Nephron (organoid): ENCODE data around the gene SLC10A4.
A peak's percentile ranks its signal among the peaks of the same experiment; 100 is the strongest.
"Not testable (repeated sequence)": the region's sequence is repeated elsewhere in the genome, so short reads cannot be mapped to it uniquely, and the experiment has no call there.

Source experiments
- H3K27ac Mint-ChIP-seq, 3 experiments: 2 replicates each; pipeline ENCODE4 v1.8.0; 2020; ENCODE audit warnings: mixed read lengths in 3 of 3, mild to moderate bottlenecking in 2 of 3, moderate library complexity in 1 of 3
- H3K27me3 Mint-ChIP-seq: 2 replicates; pipeline ENCODE4 v1.8.0; 2021; ENCODE audit warnings: low read depth, mild to moderate bottlenecking, moderate library complexity, mixed read lengths
- H3K36me3 Mint-ChIP-seq: 2 replicates; pipeline ENCODE4 v1.8.0; 2020; ENCODE audit warnings: low read depth, mixed read lengths
- H3K4me1 Mint-ChIP-seq: 2 replicates; pipeline ENCODE4 v1.8.0; 2020; ENCODE audit warnings: mixed read lengths
- H3K4me3 Mint-ChIP-seq, 3 experiments: 2 replicates each; pipeline ENCODE4 v1.8.0; 2020; ENCODE audit warnings: mild to moderate bottlenecking in 3 of 3, mixed read lengths in 3 of 3, moderate library complexity in 2 of 3
- H3K9me3 Mint-ChIP-seq: 2 replicates; pipeline ENCODE4 v1.8.0; 2020; ENCODE audit warnings: mixed read lengths
- CTCF ChIP-seq, 3 experiments: fragments of 200-600 bp; sonication (generic); IDR thresholded peaks; one replicate each; pipeline ENCODE4 v1.5.0; 2021; ENCODE audit warnings: antibody characterized with exemption in 3 of 3; ENCODE audit not compliant: unreplicated experiment in 3 of 3

SLC10A4 gene

GRCh38 chr4:48449151-48449550 lies 34.0 kb upstream of the SLC10A4 start:
- no peak overlapping the region for H3K4me3 Mint-ChIP-seq
- H3K9me3 Mint-ChIP-seq: no peaks in the 10 kb centered on the region
- H3K4me1 Mint-ChIP-seq: no peaks in the 10 kb centered on the region
- TF ChIP-seq CTCF (IDR thresholded peaks at IDR 0.05; ENCODE audit: unreplicated experiment in 3 of 3): no peak
- no peaks in the 10 kb centered on the region for H3K36me3 Mint-ChIP-seq
- H3K27me3 Mint-ChIP-seq: peaks cover 5% of the 10 kb centered on the region
- no peak overlapping the region for H3K27ac Mint-ChIP-seq

- Mint-ChIP-seq H3K4me3 (no peak overlapping the region), H3K9me3 (peaks cover 3% of the 10 kb centered on the region), H3K36me3 (no peaks in the 10 kb centered on the region), H3K4me1 (no peaks in the 10 kb centered on the region), H3K27me3 (peaks cover 9% of the 10 kb centered on the region), H3K27ac (no peak overlapping the region)
- no peak for TF ChIP-seq CTCF (IDR thresholded peaks at IDR 0.05; ENCODE audit: unreplicated experiment in 3 of 3)
These were observed 32.4 kb upstream of the SLC10A4 start for GRCh38 chr4:48450740-48451139.

GRCh38 chr4:48451656-48452055 lies 31.5 kb upstream of the SLC10A4 start:
- not testable (repeated sequence) for H3K4me1 Mint-ChIP-seq, H3K27me3 Mint-ChIP-seq, H3K9me3 Mint-ChIP-seq, H3K27ac Mint-ChIP-seq, H3K36me3 Mint-ChIP-seq, H3K4me3 Mint-ChIP-seq

- Mint-ChIP-seq H3K9me3 (peaks cover 14% of the 10 kb centered on the region), H3K4me3 (no peak overlapping the region), H3K4me1 (no peaks in the 10 kb centered on the region), H3K27ac (no peak overlapping the region), H3K36me3 (no peaks in the 10 kb centered on the region), H3K27me3 (peaks cover 12% of the 10 kb centered on the region)
- no peak for TF ChIP-seq CTCF (IDR thresholded peaks at IDR 0.05; ENCODE audit: unreplicated experiment in 3 of 3)
These were observed 28.6 kb upstream of the SLC10A4 start for GRCh38 chr4:48454591-48454990.

GRCh38 chr4:48461000-48461399 lies 22.1 kb upstream of the SLC10A4 start:
- H3K4me3 Mint-ChIP-seq: no peak overlapping the region
- peaks cover 23% of the 10 kb centered on the region for H3K4me1 Mint-ChIP-seq
- no peak overlapping the region for H3K27ac Mint-ChIP-seq
- H3K27me3 Mint-ChIP-seq: peaks cover 8% of the 10 kb centered on the region
- peaks cover 9% of the 10 kb centered on the region for H3K9me3 Mint-ChIP-seq
- TF ChIP-seq CTCF (IDR thresholded peaks at IDR 0.05; ENCODE audit: unreplicated experiment in 3 of 3): no peak
- no peaks in the 10 kb centered on the region for H3K36me3 Mint-ChIP-seq

GRCh38 chr4:48462363-48462762 lies 20.8 kb upstream of the SLC10A4 start:
- no peaks in the 10 kb centered on the region for H3K36me3 Mint-ChIP-seq
- TF ChIP-seq CTCF (IDR thresholded peaks at IDR 0.05; ENCODE audit: unreplicated experiment in 3 of 3): no peak
- H3K27me3 Mint-ChIP-seq: no peaks in the 10 kb centered on the region
- H3K4me1 Mint-ChIP-seq: peaks cover 24% of the 10 kb centered on the region
- no peak overlapping the region for H3K4me3 Mint-ChIP-seq
- peak overlapping the region; percentile 57 to 91 (median 88) for H3K27ac Mint-ChIP-seq
- H3K9me3 Mint-ChIP-seq: peaks cover 6% of the 10 kb centered on the region
